Skin epidermis (tissue), 12 donors: ENCODE measurements around the gene TTLL7.
A peak's percentile ranks its signal among the peaks of the same experiment; 100 is the strongest.
"Not testable (repeated sequence)": the region's sequence is repeated elsewhere in the genome, so short reads cannot be mapped to it uniquely, and the experiment has no call there.

Source experiments
- H3K27ac ChIP-seq, 21 experiments: fragments of 200-600 bp; sonication (generic) in 11 of 21; one replicate each; pipeline ENCODE4 v1.5.0; 2020; ENCODE audit warnings: mild to moderate bottlenecking in 3 of 21, inconsistent platforms in 2 of 21, moderate library complexity in 2 of 21
- H3K4me3 ChIP-seq, 7 experiments: fragments of 200-600 bp; sonication (generic) in 2 of 7; one replicate each; pipeline ENCODE4 v1.5.0; 2020; ENCODE audit warnings: inconsistent platforms in 2 of 7, mild to moderate bottlenecking in 2 of 7, moderate library complexity in 1 of 7

TTLL7 gene

GRCh38 chr1:83998205-83998497, 781 bp downstream of the TTLL7 start:
- H3K27ac ChIP-seq: peak overlapping the region in 1 of 21 experiments; percentile 53
- H3K4me3 ChIP-seq: peak overlapping the region in 6 of 7 experiments; percentile 54 to 84 (median 70)

- no peak overlapping the region for H3K4me3 ChIP-seq
- H3K27ac ChIP-seq: no peak overlapping the region
Observed at GRCh38 chr1:83997631-83998030, 1.3 kb downstream of the TTLL7 start.

- no peak overlapping the region for H3K27ac ChIP-seq
- no peak overlapping the region for H3K4me3 ChIP-seq
Observed at GRCh38 chr1:83996621-83997020, 2.3 kb downstream of the TTLL7 start.

- H3K27ac ChIP-seq: no peak overlapping the region
- H3K4me3 ChIP-seq: no peak overlapping the region
Observed at GRCh38 chr1:83996191-83996590, 2.7 kb downstream of the TTLL7 start.

- H3K27ac ChIP-seq: no peak overlapping the region
Observed at GRCh38 chr1:83995649-83996048, 3.3 kb downstream of the TTLL7 start.

GRCh38 chr1:83994111-83994510, 4.8 kb downstream of the TTLL7 start:
- Histone ChIP-seq H3K27ac (no peak overlapping the region), H3K4me3 (no peak overlapping the region)

More at GRCh38 chr1:83995649-83996048, 3.3 kb downstream of the TTLL7 start:
- H3K4me3 ChIP-seq: no peak overlapping the region

- Histone ChIP-seq H3K27ac (no peak overlapping the region), H3K4me3 (no peak overlapping the region)
Observed at GRCh38 chr1:83990734-83991133, 8.2 kb downstream of the TTLL7 start.

GRCh38 chr1:83985048-83985447, 13.9 kb downstream of the TTLL7 start:
- Histone ChIP-seq H3K27ac (no peak overlapping the region), H3K4me3 (no peak overlapping the region)

GRCh38 chr1:83983918-83984317, 15.0 kb downstream of the TTLL7 start:
- H3K27ac ChIP-seq, H3K4me3 ChIP-seq: not testable (repeated sequence)

GRCh38 chr1:83978056-83978455, 20.9 kb downstream of the TTLL7 start:
- H3K27ac ChIP-seq: no peak overlapping the region
- no peak overlapping the region for H3K4me3 ChIP-seq

- no peak overlapping the region for H3K27ac ChIP-seq
- H3K4me3 ChIP-seq: no peak overlapping the region
Observed at GRCh38 chr1:83976920-83977319, 22.0 kb downstream of the TTLL7 start.

- no peak overlapping the region for H3K27ac ChIP-seq
- no peak overlapping the region for H3K4me3 ChIP-seq
Observed at GRCh38 chr1:83970802-83971201, 28.1 kb downstream of the TTLL7 start.

- H3K27ac ChIP-seq: no peak overlapping the region
- H3K4me3 ChIP-seq: no peak overlapping the region
Observed at GRCh38 chr1:83970114-83970513, 28.8 kb downstream of the TTLL7 start.

- no peak overlapping the region for H3K27ac ChIP-seq
- no peak overlapping the region for H3K4me3 ChIP-seq
Observed at GRCh38 chr1:83967336-83967735, 31.6 kb downstream of the TTLL7 start.

GRCh38 chr1:83964153-83964552, 34.8 kb downstream of the TTLL7 start:
- H3K27ac ChIP-seq: no peak overlapping the region
- H3K4me3 ChIP-seq: no peak overlapping the region

- no peak overlapping the region for H3K27ac ChIP-seq
- H3K4me3 ChIP-seq: no peak overlapping the region
Observed at GRCh38 chr1:83961571-83962295, 37.2 kb downstream of the TTLL7 start.

GRCh38 chr1:83960669-83961277, 38.2 kb downstream of the TTLL7 start:
- H3K4me3 ChIP-seq: no peak overlapping the region
- no peak overlapping the region for H3K27ac ChIP-seq

GRCh38 chr1:83959824-83960498, 39.0 kb downstream of the TTLL7 start:
- Histone ChIP-seq H3K4me3 (no peak overlapping the region), H3K27ac (no peak overlapping the region)

GRCh38 chr1:83958704-83959103, 40.2 kb downstream of the TTLL7 start:
- Histone ChIP-seq H3K27ac (no peak overlapping the region), H3K4me3 (no peak overlapping the region)

GRCh38 chr1:83954166-83954823, 44.6 kb downstream of the TTLL7 start:
- Histone ChIP-seq H3K4me3 (no peak overlapping the region), H3K27ac (no peak overlapping the region)
